H1 (cell line): ENCODE results near the gene DHPS. TPM values are rescaled to one million over a fixed set of nuclear protein-coding genes. Genes with fewer than 3 reads are reported as not detected.

Source experiments
- ATF3 ChIP-seq: IDR thresholded peaks from 2 replicates; pipeline ENCODE4 v1.6.1; 2011; ENCODE audit warnings: low read depth, mild to moderate bottlenecking, low read length; ENCODE audit not compliant: insufficient read depth
- GABPA ChIP-seq: IDR thresholded peaks from 2 replicates; pipeline ENCODE4 v1.6.1; 2011; ENCODE audit warnings: mild to moderate bottlenecking, low read length, moderate library complexity, borderline replicate concordance; ENCODE audit not compliant: insufficient read depth
- HDAC6 ChIP-seq: IDR thresholded peaks from one replicate; pipeline ENCODE4 v1.7.1; 2012; ENCODE audit warnings: low read depth, mild to moderate bottlenecking, inconsistent platforms, low read length, moderate library complexity
- JUND ChIP-seq: IDR thresholded peaks from 2 replicates; pipeline ENCODE4 v1.6.1; 2011; ENCODE audit warnings: mild to moderate bottlenecking, improper control_type of control experiment, low read length
- KDM1A ChIP-seq: fragments of 200-600, 300-600 bp; sonication (generic); IDR thresholded peaks from 2 replicates; pipeline ENCODE4 v1.7.1; 2016; ENCODE audit warnings: mild to moderate bottlenecking, low read length, borderline replicate concordance
- KDM4A ChIP-seq: IDR thresholded peaks from one replicate; pipeline ENCODE4 v1.7.1; 2012; ENCODE audit warnings: low read depth, mild to moderate bottlenecking, moderate library complexity, low read length, inconsistent platforms; ENCODE audit not compliant: severe bottlenecking
- KDM5A ChIP-seq: fragments of 200-600 bp; IDR thresholded peaks from 2 replicates; pipeline ENCODE4 v1.7.1; 2012; ENCODE audit warnings: mild to moderate bottlenecking, low read length, inconsistent platforms, mixed read lengths
- SP4 ChIP-seq: IDR thresholded peaks from 2 replicates; pipeline ENCODE4 v1.6.1; 2012; ENCODE audit warnings: low read length, inconsistent platforms
- SUZ12 ChIP-seq: fragments of 200-600 bp; sonication (generic); IDR thresholded peaks from 2 replicates; pipeline ENCODE4 v1.6.1; 2012; ENCODE audit warnings: mild to moderate bottlenecking, inconsistent platforms, low read length, moderate library complexity, mixed read lengths
- TAF7 ChIP-seq: optimal IDR thresholded peaks from 2 replicates; pipeline ENCODE3; 2011; ENCODE audit warnings: low read depth, mild to moderate bottlenecking, inconsistent platforms, low read length, moderate library complexity, borderline replicate concordance
- YY1 ChIP-seq: IDR thresholded peaks from 2 replicates; pipeline ENCODE4 v1.6.1; 2011; ENCODE audit warnings: low read depth, mild to moderate bottlenecking, low read length
- polyA plus RNA-seq, 7 experiments: library from polyadenylated mRNA; depleted of rRNA in 3 of 7; stranded (reverse) in 5 of 7; unstranded in 2 of 7; fragments of >200 nt in 5 of 7; fragments of 200-250 nt in 2 of 7; gene quantifications; 1 replicate in 5 of 7; 2 replicates in 1 of 7; 4 replicates in 1 of 7; pipeline versions ENCODE4 v1.2.1 to v1.2.3, GENCODE V29; 2011 to 2013; ENCODE audit warnings: missing spikeins in 2 of 7, mixed read lengths in 2 of 7
- total RNA-seq: library from RNA; stranded (reverse); fragmentation: NEBNext Ultra II Directional; extraction: Animal tissue kit (Norgen Biotek cat#: 25700); gene quantifications from 2 replicates; pipeline ENCODE4 v1.2.1, GENCODE V29; 2021

Gene DHPS
- total and polyA plus RNA-seq, 2 of the 8 experiments (the other 6 are each of a cell fraction or from before 2014, with no cell fraction given): 86.6 to 99.6 TPM

- TF ChIP-seq KDM1A (no peak), SUZ12 (no peak), ATF3 (peak; percentile 93), JUND (no peak), GABPA (no peak), KDM5A (no peak), KDM4A (no peak), TAF7 (peak; percentile 62), SP4 (peak; percentile 77), HDAC6 (no peak), YY1 (no peak)
These were observed 41.1 kb upstream of the DHPS start (continued) for GRCh38 chr19:12722566-12723380.
